Keratinocyte (primary cell): ENCODE measurements around the gene SPAG6. TPM values are rescaled to one million over a fixed set of nuclear protein-coding genes. Genes with fewer than 3 reads are reported as not detected.

Experiments used
- DNase-seq: peaks from one replicate; pipeline ENCODE4 v3.0.0-alpha.2; 2011; ENCODE audit warnings: low read depth, missing footprints, low spot score
- FAIRE-seq: peaks from 2 replicates; lab custom pipeline; 2011; peaks lifted over from hg19 to GRCh38; lab: Jason Lieb, UNC
- H2AFZ ChIP-seq: 2 replicates; pipeline ENCODE4 v1.6.0; 2012; ENCODE audit warnings: low read length, control low read depth, inconsistent platforms; ENCODE audit not compliant: control insufficient read depth
- H3K27ac ChIP-seq: 2 replicates; pipeline ENCODE4 v1.5.1; 2011; ENCODE audit warnings: low read length; ENCODE audit not compliant: control insufficient read depth, insufficient read depth
- H3K27me3 ChIP-seq: 3 replicates; pipeline ENCODE4 v1.6.0; 2011; ENCODE audit warnings: low read length; ENCODE audit not compliant: control insufficient read depth, insufficient read depth; ENCODE audit errors: extremely low read depth
- H3K36me3 ChIP-seq, 2 experiments: 2 replicates in 1 of 2; 3 replicates in 1 of 2; pipeline ENCODE4 v1.5.1; 2011; ENCODE audit warnings: low read length in 2 of 2, mild to moderate bottlenecking in 1 of 2; ENCODE audit not compliant: control insufficient read depth in 2 of 2, insufficient read depth in 2 of 2; ENCODE audit errors: extremely low read depth in 1 of 2
- H3K4me1 ChIP-seq: 3 replicates; pipeline ENCODE4 v1.5.1; 2011; ENCODE audit warnings: low read length; ENCODE audit not compliant: control insufficient read depth, insufficient read depth; ENCODE audit errors: extremely low read depth
- H3K4me2 ChIP-seq: 3 replicates; pipeline ENCODE4 v1.6.0; 2011; ENCODE audit warnings: low read depth, low read length; ENCODE audit not compliant: control insufficient read depth, insufficient read depth; ENCODE audit errors: extremely low read depth
- H3K4me3 ChIP-seq, 3 experiments: fragments of 200-600 bp in 1 of 3; sonication (generic) in 1 of 3; 2 replicates in 2 of 3; 3 replicates in 1 of 3; pipeline ENCODE4 v1.5.1; 2011 to 2016; ENCODE audit warnings: low read length in 3 of 3, mild to moderate bottlenecking in 3 of 3, control low read depth in 2 of 3, inconsistent platforms in 1 of 3, low read depth in 1 of 3, mixed read lengths in 1 of 3, mixed run types in 1 of 3, moderate library complexity in 1 of 3; ENCODE audit not compliant: control insufficient read depth in 2 of 3, insufficient read depth in 2 of 3; ENCODE audit errors: extremely low read depth in 1 of 3
- H3K79me2 ChIP-seq: 2 replicates; pipeline ENCODE4 v1.6.0; 2012; ENCODE audit warnings: low read length; ENCODE audit not compliant: control insufficient read depth, insufficient read depth
- H3K9ac ChIP-seq: 3 replicates; pipeline ENCODE4 v1.6.0; 2011; ENCODE audit warnings: low read length; ENCODE audit not compliant: control insufficient read depth, insufficient read depth; ENCODE audit errors: extremely low read depth
- H3K9me1 ChIP-seq: 3 replicates; pipeline ENCODE4 v1.6.0; 2011; ENCODE audit warnings: low read length; ENCODE audit not compliant: control insufficient read depth, insufficient read depth; ENCODE audit errors: extremely low read depth
- H3K9me3 ChIP-seq: 2 replicates; pipeline ENCODE4 v1.5.1; 2012; ENCODE audit warnings: low read depth, low read length; ENCODE audit not compliant: control insufficient read depth
- H4K20me1 ChIP-seq: 3 replicates; pipeline ENCODE4 v1.6.0; 2011; ENCODE audit warnings: low read length; ENCODE audit not compliant: control insufficient read depth, insufficient read depth; ENCODE audit errors: extremely low read depth
- CTCF ChIP-seq, 3 experiments: IDR thresholded peaks in 1 of 3; conservative IDR thresholded peaks in 1 of 3; optimal IDR thresholded peaks in 1 of 3; 2 replicates in 2 of 3; 3 replicates in 1 of 3; pipeline versions ENCODE3 to v1.5.1; 2011; ENCODE audit warnings: low read length in 3 of 3, mild to moderate bottlenecking in 3 of 3, moderate library complexity in 2 of 3, control low read depth in 1 of 3, inconsistent platforms in 1 of 3; ENCODE audit not compliant: insufficient read depth in 2 of 3; ENCODE audit errors: extremely low read depth in 1 of 3
- EZH2 ChIP-seq: IDR thresholded peaks from one replicate; pipeline ENCODE4 v1.6.1; 2012; ENCODE audit warnings: inconsistent platforms, mild to moderate bottlenecking, low read length, moderate library complexity
- dilution Hi-C: fragments of 300-500 bp; cut with MboI; formaldehyde crosslinking; loops from one replicate; pipeline ENCODE4 v1.7.0; 2020; ENCODE audit warnings: low sequenced_read_pairs; ENCODE audit not compliant: extremely low pct_ligation_motif_present
- polyA plus RNA-seq, 5 experiments: library from polyadenylated mRNA; depleted of rRNA in 3 of 5; stranded (reverse) in 3 of 5; stranded (forward) in 1 of 5; unstranded in 1 of 5; fragments of >200 nt; gene quantifications; 1 replicate in 1 of 5; 2 replicates in 3 of 5; 3 replicates in 1 of 5; pipeline versions ENCODE4 v1.2.1 to v1.2.3, GENCODE V29; 2011 to 2012; ENCODE audit warnings: missing spikeins in 2 of 5, low read depth in 1 of 5, low replicate concordance in 1 of 5

The SPAG6 gene
- polyA plus RNA-seq, 1 donor (not counting 4 experiments of a cell fraction or from before 2014, with no cell fraction given): not detected

- FAIRE-seq: no peak
- dilution Hi-C loops: no loop called here
- H3K27ac ChIP-seq: no peak overlapping the region
Observed at GRCh38 chr10:22381262-22381661, 36.0 kb downstream of the SPAG6 start.

GRCh38 chr10:22386503-22386902, 41.2 kb downstream of the SPAG6 start:
- Histone ChIP-seq H3K9me3 (no peaks in the 10 kb centered on the region), H3K4me1 (no peaks in the 10 kb centered on the region), H3K9ac (no peak overlapping the region), H3K9me1 (no peaks in the 10 kb centered on the region), H3K4me3 (no peak overlapping the region), H3K4me2 (no peak overlapping the region), H3K27me3 (no peaks in the 10 kb centered on the region), H2AFZ (no peak overlapping the region), H3K27ac (no peak overlapping the region), H4K20me1 (no peaks in the 10 kb centered on the region), H3K79me2 (no peaks in the 10 kb centered on the region), H3K36me3 (no peaks in the 10 kb centered on the region)
- TF ChIP-seq EZH2: no peak
- no peak for TF ChIP-seq CTCF (optimal IDR thresholded peaks at IDR 0.05 in 1 of 3, IDR thresholded peaks at IDR 0.05 in 1 of 3, conservative IDR thresholded peaks at IDR 0.05 in 1 of 3; ENCODE audit: extremely low read depth in 1 of 3, insufficient read depth in 2 of 3, low read length in 3 of 3)
- no peak for DNase-seq
- no peak for FAIRE-seq
- dilution Hi-C loops: no loop called here

More at GRCh38 chr10:22381262-22381661, 36.0 kb downstream of the SPAG6 start:
- no peak for DNase-seq
- no peaks in the 10 kb centered on the region for H3K4me1 ChIP-seq
- H3K36me3 ChIP-seq: no peaks in the 10 kb centered on the region
- H2AFZ ChIP-seq: no peak overlapping the region
- no peak overlapping the region for H3K4me3 ChIP-seq
- no peaks in the 10 kb centered on the region for H3K9me1 ChIP-seq
- H4K20me1 ChIP-seq: no peaks in the 10 kb centered on the region
- H3K9me3 ChIP-seq: no peaks in the 10 kb centered on the region
- H3K27me3 ChIP-seq: no peaks in the 10 kb centered on the region
- no peak overlapping the region for H3K9ac ChIP-seq
- no peak overlapping the region for H3K4me2 ChIP-seq
- no peaks in the 10 kb centered on the region for H3K79me2 ChIP-seq
- TF ChIP-seq CTCF (optimal IDR thresholded peaks at IDR 0.05 in 1 of 3, IDR thresholded peaks at IDR 0.05 in 1 of 3, conservative IDR thresholded peaks at IDR 0.05 in 1 of 3; ENCODE audit: extremely low read depth in 1 of 3, insufficient read depth in 2 of 3, low read length in 3 of 3): no peak
- TF ChIP-seq EZH2: no peak
